Activated naive CD4-positive, alpha-beta T cell treated with anti-CD3 and anti-CD28 coated beads, Interleukin-2, amount 50 U/mL, for 72 hours (primary cell): Measurements from ENCODE around the gene ZDHHC22. TPM values are rescaled to one million over a fixed set of nuclear protein-coding genes. Genes with fewer than 3 reads are reported as not detected.
A peak's percentile ranks its signal among the peaks of the same experiment; 100 is the strongest.

Source experiments
- ATAC-seq, 2 donors: fragments of 150-1000 bp; cut with Tn5 transposase; 2 replicates each; pipeline ENCODE4 v1.10.0; 2021; ENCODE audit warnings: mild to moderate bottlenecking in 2 of 2, moderate library complexity in 2 of 2
- DNase-seq, 2 donors: peaks; one replicate each; pipeline ENCODE4 v3.0.0; 2021 to 2022; ENCODE audit warnings: low spot score in 2 of 2
- H3K27ac Mint-ChIP-seq, 2 donors: one replicate each; pipeline ENCODE4 v1.8.0; 2022; ENCODE audit warnings: mild to moderate bottlenecking in 2 of 2, mixed read lengths in 2 of 2
- H3K36me3 Mint-ChIP-seq, 2 donors: one replicate each; pipeline ENCODE4 v1.8.0; 2022; ENCODE audit warnings: mixed read lengths in 2 of 2
- H3K9me3 Mint-ChIP-seq, 2 donors: one replicate each; pipeline ENCODE4 v1.8.0; 2022; ENCODE audit warnings: mixed read lengths in 2 of 2
- total RNA-seq, 2 donors: library from RNA; stranded (reverse); gene quantifications; one replicate each; pipeline ENCODE4 v1.2.3, GENCODE V29; 2022

The ZDHHC22 gene
- total RNA-seq, 2 donors from 2014 or later: not detected

DNA sequence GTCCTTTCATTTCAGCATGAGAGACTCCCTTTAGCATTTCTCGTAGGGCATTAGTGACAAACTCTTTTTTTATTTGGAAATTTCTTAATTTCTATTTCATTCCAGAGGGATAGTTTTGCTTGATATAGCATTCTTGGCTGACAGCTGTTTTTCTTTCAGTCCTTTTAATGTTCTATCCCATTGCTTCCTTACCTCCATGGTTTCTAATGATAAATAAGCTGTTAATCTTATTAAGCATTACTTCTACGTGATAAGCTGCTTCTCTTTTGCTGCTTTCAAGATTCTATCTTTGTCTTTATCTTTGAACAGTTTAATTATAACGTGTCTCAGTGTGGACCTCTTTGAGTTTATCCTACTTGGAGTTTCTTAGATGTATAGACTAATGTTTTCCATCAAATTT lies 28.5 kb upstream of the ZDHHC22 start:
- no peak overlapping the region for H3K27ac Mint-ChIP-seq
- no peak for DNase-seq
- H3K36me3 Mint-ChIP-seq: peaks cover 11 to 12% of the 10 kb centered on the region in 2 donors
- peaks cover 11 to 13% of the 10 kb centered on the region in 2 donors for H3K9me3 Mint-ChIP-seq
- no peak for ATAC-seq

GRCh38 chr14:77161011-77161410 lies 19.4 kb upstream of the ZDHHC22 start:
- no peaks in the 10 kb centered on the region for H3K36me3 Mint-ChIP-seq
- H3K27ac Mint-ChIP-seq: no peak overlapping the region
- ATAC-seq (no peak), DNase-seq (no peak)
- no peaks in the 10 kb centered on the region for H3K9me3 Mint-ChIP-seq

- DNase-seq: no peak
- ATAC-seq: no peak
- H3K27ac Mint-ChIP-seq: no peak overlapping the region
Measured at GRCh38 chr14:77158882-77159255, 17.3 kb upstream of the ZDHHC22 start.

DNA sequence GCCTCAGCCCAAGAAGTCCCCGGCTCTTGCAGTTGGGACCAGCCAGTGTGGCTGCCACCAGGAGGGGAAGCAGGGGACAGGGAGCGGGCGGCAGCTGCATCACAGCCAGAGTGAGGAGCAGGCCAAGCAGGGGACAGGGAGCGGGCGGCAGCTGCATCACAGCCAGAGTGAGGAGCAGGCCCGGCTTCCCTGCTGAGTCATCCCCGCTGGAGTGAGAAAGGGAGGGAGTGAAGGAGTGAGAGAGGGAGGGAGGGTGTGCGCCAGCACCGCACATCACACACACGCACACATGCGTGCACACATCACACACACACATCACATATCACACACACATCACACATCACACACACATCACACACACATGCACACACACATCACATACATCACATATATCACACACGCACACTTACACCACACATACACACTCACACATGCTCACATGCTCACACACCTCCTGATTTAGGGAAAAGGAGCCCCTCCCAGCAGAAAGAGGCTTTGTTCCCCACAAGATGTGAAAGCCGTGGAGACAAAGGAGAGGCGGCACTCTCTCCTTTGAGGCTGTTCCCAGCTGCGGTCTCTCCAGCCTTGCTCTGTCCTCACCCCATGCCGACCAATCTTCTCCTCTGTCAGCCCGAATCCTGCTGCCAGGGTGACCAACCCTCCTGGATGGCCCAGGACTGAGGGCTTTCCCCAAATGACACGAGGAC lies 16.7 kb upstream of the ZDHHC22 start:
- ATAC-seq: no peak
- H3K36me3 Mint-ChIP-seq: no peaks in the 10 kb centered on the region
- H3K9me3 Mint-ChIP-seq: no peaks in the 10 kb centered on the region
- DNase-seq: no peak
- H3K27ac Mint-ChIP-seq: peak overlapping the region in 1 of 2 donors; percentile 45

More at GRCh38 chr14:77158882-77159255, 17.3 kb upstream of the ZDHHC22 start:
- H3K9me3 Mint-ChIP-seq: no peaks in the 10 kb centered on the region
- H3K36me3 Mint-ChIP-seq: no peaks in the 10 kb centered on the region

DNA sequence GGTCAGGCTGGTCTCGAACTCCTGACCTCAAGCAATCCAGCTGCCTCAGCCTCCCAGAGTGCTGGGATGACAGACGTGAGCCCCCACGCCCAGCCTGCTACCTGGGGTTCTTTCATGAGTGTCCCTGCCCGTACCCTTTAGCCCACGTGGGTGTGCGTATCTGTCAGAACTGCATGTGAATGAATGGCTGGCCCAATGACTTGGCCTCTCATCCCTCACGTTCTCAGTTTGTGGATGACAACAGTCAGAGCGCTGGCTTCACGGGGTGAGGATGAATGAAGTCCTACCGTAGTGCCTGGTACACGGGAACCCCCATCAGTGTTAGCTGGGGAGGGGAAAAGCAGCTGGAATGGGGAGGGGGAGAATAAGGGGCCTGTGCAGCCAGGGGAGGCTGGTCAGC lies 16.1 kb upstream of the ZDHHC22 start:
- H3K9me3 Mint-ChIP-seq: no peaks in the 10 kb centered on the region
- H3K36me3 Mint-ChIP-seq: no peaks in the 10 kb centered on the region
- DNase-seq (no peak), ATAC-seq (no peak)
- no peak overlapping the region for H3K27ac Mint-ChIP-seq

- no peak for DNase-seq
Measured at GRCh38 chr14:77155083-77155482, 13.5 kb upstream of the ZDHHC22 start.

GRCh38 chr14:77154421-77154820 lies 12.8 kb upstream of the ZDHHC22 start:
- Mint-ChIP-seq H3K36me3 (no peaks in the 10 kb centered on the region), H3K27ac (no peak overlapping the region), H3K9me3 (no peaks in the 10 kb centered on the region)
- ATAC-seq (no peak), DNase-seq (no peak)

More at GRCh38 chr14:77155083-77155482, 13.5 kb upstream of the ZDHHC22 start:
- H3K27ac Mint-ChIP-seq: no peak overlapping the region
- no peak for ATAC-seq
- H3K36me3 Mint-ChIP-seq: no peaks in the 10 kb centered on the region
- no peaks in the 10 kb centered on the region for H3K9me3 Mint-ChIP-seq

GRCh38 chr14:77153802-77154201 lies 12.2 kb upstream of the ZDHHC22 start:
- H3K36me3 Mint-ChIP-seq: no peaks in the 10 kb centered on the region
- DNase-seq: no peak
- no peaks in the 10 kb centered on the region for H3K9me3 Mint-ChIP-seq

DNA sequence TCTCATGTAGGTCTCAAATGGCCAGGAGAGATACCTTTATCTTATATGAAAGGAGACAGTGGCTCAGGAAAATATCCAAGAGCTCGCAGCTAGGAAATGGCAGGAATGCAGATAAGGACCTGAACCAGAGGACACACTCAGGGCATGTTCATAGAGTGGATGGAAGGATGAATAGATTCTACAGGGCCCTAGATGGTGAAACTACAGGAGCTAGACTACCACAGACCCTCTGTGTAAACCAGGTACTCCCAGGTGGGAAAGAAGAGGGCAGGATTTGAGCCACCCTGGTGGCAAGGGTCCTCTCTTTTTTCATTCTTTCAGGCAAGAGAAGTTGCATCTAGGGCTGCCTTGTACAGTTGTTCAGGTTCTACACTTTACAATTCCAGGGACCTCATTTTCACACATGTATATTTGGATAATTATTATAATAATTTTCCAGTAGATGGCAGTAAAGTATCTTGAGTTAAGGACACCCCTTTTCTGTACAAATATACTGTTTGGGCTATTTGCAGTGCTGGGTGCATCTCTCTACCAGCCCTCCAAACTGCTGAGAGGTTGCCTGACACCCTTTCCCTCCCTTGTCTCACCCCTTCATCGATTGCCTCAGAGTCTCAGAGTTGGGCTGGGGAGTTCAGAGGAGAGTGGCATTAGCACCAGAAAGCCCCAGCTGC lies 10.5 kb upstream of the ZDHHC22 start:
- no peaks in the 10 kb centered on the region for H3K9me3 Mint-ChIP-seq
- no peak overlapping the region for H3K27ac Mint-ChIP-seq
- ATAC-seq (peak; percentile 37 to 71), DNase-seq (no peak)
- no peaks in the 10 kb centered on the region for H3K36me3 Mint-ChIP-seq

More at GRCh38 chr14:77153802-77154201, 12.2 kb upstream of the ZDHHC22 start:
- ATAC-seq: no peak
- H3K27ac Mint-ChIP-seq: no peak overlapping the region

DNA sequence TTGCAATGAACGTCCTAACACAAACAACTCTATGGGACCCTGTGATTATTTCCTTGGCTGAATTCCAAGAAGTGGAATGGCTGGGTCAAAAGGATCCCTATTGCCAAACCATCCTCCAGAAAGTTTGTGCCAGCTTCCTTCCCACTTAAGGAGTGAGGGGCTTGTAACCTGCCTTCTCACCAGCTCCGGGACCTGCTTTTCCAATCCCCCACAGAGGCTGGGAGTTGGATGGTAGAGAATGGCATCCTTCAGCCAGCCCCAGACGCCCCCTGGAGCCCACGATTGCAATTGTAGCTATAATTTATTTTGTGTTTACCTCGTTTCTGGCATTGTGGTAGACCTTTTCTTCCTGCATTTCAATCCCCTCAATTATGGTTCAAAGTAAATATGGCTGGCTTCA lies 9.7 kb upstream of the ZDHHC22 start:
- DNase-seq: peak; percentile 23
- peak in 1 of 2 donors; percentile 35 for ATAC-seq

DNA sequence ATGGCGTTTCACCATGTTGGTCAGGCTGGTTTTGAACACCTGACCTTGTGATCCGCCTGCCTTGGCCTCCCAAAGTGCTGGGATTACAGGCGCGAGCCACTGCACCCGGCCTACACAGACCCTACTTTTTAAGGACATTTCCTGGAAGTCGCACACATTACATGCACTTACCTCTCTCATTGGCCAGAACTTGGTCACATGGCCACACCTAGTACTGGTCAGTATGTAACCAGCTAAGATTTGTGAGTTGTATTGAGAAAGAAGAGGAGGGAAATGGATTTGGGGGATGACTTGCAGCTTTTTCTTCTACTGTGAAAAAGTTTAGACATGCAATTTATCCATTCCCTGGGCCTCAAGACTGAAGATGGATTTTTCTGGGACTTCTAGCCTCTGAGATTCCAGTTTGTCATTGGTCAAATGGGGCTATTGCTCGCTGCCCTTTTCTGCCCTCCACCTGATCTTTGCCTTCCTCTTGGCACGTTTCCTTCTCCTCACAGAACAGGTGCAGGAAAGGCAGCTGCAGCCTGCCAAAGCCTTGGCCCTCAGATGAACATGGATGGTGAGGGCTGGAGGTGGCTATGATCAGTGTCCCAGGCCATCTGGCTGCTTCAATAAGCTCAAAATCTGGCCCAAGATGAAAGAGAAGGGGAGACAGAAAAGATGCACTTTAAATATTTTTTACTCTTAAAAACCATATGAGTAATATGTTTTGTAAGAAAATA lies 7.1 kb upstream of the ZDHHC22 start:
- ATAC-seq (no peak), DNase-seq (peak in 1 of 2 donors; percentile 13)
- H3K36me3 Mint-ChIP-seq: no peaks in the 10 kb centered on the region
- H3K9me3 Mint-ChIP-seq: no peaks in the 10 kb centered on the region
- no peak overlapping the region for H3K27ac Mint-ChIP-seq

More for the DNA sequence above, 9.7 kb upstream of the ZDHHC22 start:
- Mint-ChIP-seq H3K9me3 (no peaks in the 10 kb centered on the region), H3K27ac (no peak overlapping the region), H3K36me3 (no peaks in the 10 kb centered on the region)

- Mint-ChIP-seq H3K27ac (no peak overlapping the region), H3K9me3 (no peaks in the 10 kb centered on the region), H3K36me3 (no peaks in the 10 kb centered on the region)
- ATAC-seq (no peak), DNase-seq (peak in 1 of 2 donors; percentile 44)
Measured at GRCh38 chr14:77145975-77146740, 4.6 kb upstream of the ZDHHC22 start.

DNA sequence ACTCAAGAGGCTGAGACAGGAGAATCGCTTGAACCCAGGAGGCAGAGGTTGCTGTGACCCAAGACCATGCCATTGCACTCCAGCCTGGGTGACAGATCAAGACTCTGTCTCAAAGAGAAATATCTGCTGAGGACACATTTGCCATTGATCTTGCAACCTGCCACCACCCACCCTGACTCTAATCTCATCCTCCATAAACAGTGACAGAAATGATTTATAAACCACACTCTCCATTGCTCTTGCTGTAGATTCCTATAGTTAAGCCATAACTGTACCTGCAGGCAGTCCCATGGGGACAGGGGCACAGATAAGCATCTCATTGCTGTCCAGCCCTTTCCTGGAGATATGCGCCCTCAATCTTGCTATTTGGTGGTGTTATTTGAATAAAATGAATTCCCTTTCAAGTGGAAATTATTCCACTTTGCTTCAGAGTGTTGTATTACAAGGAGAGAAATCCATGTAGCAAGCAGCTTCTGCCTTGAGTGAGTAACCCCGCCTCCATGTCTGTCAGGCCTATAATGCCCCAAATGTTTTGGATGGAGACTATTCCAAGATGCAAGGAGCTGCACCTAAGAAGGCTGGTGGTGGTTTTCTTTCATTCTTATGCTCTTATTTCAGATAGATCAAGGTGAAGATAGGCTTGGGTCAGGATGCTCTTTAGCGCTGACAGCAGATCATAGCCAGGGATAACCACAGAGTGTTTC lies 3.0 kb upstream of the ZDHHC22 start:
- DNase-seq: no peak
- no peaks in the 10 kb centered on the region for H3K36me3 Mint-ChIP-seq
- H3K27ac Mint-ChIP-seq: no peak overlapping the region
- no peak for ATAC-seq
- H3K9me3 Mint-ChIP-seq: no peaks in the 10 kb centered on the region

- no peaks in the 10 kb centered on the region for H3K9me3 Mint-ChIP-seq
- DNase-seq (no peak), ATAC-seq (no peak)
- no peak overlapping the region for H3K27ac Mint-ChIP-seq
- H3K36me3 Mint-ChIP-seq: no peaks in the 10 kb centered on the region
Measured at GRCh38 chr14:77143071-77143470, 1.5 kb upstream of the ZDHHC22 start.

DNA sequence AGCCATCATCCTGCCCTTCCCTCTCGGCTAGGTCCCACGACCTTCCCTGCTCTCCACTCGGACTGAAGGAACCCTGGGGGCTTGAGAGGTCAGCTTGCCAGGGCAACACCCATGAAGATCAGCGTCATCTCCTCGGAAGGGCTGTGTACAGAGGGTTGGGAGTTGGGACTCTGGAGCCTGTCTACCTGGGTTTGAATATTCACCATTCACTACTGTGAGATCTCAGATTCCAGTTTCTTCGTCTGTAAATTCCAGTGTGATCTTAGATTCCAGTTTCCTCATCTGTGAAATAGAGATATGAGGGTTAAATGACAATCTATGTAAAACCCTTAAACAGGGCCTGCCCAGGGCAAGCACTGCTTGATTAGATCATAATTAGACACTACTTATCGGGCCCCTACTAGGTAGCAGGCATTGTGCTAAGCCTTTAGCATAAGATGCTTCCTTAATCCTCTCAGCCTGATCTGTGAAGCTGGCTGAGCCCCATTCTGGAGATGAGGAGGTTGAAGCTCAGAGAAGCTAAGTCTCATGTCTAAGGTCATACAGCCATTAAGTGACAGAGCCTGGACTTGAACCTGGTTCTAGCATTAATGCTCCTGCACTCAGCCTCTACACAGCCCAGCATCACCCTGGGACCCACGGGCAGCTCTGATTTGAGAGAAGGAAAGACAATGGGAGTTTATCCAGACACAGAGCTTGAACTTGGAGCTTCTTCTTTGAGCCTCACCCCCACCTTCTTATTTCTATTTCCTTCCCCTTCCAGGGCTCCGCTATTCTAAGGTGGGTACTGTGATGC lies 612 bp upstream of the ZDHHC22 start:
- no peak for ATAC-seq
- Mint-ChIP-seq H3K36me3 (no peaks in the 10 kb centered on the region), H3K27ac (no peak overlapping the region), H3K9me3 (no peaks in the 10 kb centered on the region)
- DNase-seq: no peak
